GM18505 (cell line): Measurements from ENCODE around the gene CNTNAP4.

Experiments used
- ATAC-seq: cut with Tn5 transposase; IDR thresholded peaks from one replicate; pipeline ENCODE4 v1.9.1; 2021; ENCODE audit not compliant: unreplicated experiment
- POLR2A ChIP-seq: IDR thresholded peaks from 4 replicates; pipeline ENCODE4 v1.6.1; 2011; ENCODE audit warnings: borderline replicate concordance; ENCODE audit not compliant: insufficient read depth, insufficient read length; ENCODE audit errors: extremely low read depth

CNTNAP4 gene

DNA sequence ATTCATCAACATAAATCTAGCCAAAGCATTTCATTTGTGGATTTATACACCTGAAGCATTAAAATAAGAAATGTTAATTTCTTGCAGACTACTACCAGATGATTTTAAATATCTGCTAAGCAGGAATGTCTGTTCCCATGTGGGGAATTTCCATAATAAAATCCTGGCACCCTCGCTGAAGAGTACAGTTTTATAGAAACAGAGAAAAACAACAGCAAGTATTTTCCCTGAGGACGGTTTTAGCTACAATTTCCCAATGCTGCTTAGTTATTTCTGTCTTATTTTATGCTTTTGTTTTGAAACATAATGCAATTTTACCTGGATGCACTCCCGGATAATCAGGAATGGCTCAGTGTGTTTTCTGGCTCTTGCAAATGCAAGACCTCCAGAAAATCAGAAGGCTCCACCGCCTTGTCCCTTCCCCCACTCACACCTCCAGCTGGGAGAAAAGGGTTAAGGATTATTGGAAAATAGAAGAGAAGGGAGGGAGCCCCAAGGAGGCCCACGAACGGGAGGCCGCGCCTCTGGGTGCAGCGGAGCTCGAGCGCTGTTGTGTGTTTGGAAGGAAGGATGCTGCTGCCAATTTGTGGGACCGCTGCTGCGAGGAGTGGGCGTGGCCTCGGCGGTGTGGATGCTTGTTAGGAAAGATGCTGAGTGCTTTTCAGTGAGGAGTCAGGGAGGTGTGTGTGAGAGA lies at the start of gene CNTNAP4:
TSS of gene CNTNAP4 (plus strand) at position 657 of the 694 bp plus-strand sequence. CDS start 262 bp downstream, outside the sequence.
- ATAC-seq: no peak
- no peak for TF ChIP-seq POLR2A

DNA sequence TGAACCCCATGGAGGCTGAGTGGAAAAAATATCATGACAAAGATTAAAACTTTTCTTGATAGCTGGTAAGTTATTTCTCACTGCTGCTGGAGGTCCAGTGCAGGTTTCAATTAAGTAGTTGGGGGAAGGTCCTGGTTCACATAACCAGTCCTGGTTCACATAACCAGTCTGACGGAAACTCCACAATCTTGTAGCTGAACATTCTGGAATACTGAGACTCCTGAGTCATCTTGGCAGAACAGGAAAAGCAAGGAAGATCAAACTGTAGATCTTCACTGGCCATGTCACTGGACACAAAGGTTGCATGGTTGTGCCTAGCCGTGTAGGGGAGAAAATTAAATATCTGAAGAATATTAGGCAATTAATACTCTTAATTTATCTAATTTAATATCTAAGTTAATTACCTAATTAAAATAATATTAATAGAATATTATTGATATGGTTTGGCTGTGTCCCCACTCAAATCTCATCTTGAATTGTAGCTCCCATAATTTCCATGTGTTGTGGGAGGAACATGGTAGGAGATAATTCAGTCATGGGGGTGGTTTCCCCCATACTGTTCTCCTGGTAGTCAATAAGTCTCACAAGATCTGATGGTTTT lies 48.6 kb upstream of the CNTNAP4 start:
- no peak for TF ChIP-seq POLR2A
- no peak for ATAC-seq

DNA sequence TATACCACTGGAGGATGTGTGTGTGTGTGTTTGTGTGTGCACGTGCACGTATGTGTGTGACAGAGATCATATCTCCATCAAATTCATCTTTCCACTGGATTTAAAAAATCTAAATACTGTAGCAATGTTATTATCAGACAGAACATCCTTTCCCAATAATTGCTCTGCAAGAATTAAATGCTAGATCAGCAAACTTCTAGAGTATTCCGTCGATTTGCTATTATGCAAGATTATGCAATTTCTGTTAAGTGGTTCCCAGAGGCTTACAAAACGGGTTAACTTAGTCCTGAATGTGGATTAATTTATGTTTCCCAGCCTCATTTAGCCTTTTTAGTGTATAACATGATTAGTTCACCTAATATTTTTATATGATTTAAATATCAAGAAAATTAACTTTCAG lies 44.5 kb upstream of the CNTNAP4 start:
- no peak for ATAC-seq
- no peak for TF ChIP-seq POLR2A

DNA sequence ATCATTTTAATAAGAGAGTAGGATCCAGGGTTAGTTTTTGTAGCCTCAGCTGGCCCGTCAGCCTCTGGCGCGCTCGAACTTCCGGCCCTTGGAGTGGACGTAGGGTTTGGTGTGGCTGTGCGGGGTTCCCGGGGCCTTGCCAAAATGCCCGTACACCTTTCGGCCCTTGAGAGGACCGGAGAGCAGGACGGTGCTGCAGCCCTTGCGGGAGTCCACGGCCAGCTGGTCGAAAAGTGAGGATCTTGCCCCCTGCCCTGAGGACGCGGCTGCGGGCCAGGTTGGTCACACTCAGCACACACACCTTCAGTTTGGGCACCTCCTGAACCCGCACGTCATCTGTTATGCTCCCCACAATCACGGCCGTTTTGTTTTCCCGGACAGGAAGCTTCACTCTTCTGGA lies 42.2 kb upstream of the CNTNAP4 start:
- no peak for TF ChIP-seq POLR2A
- ATAC-seq: no peak

DNA sequence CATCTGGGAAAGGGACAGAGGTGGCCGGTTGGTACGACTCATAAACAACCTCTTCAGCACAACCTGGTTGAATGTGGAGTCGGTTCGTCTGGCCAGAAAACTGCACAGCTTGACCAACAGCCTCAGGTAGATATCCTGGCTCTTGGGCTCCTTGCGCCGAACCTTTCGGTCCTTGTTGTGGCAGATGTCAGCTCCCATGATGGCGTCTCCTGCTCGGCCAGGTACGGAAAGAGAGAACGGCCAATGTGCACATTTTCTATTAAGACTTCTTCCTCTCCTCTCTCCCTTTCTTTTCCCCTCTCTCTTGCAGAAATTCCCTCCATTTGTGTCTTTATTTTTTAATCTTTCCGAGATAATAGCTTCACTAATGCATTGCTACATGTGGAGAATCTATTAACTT lies 41.8 kb upstream of the CNTNAP4 start:
- no peak for ATAC-seq
- no peak for TF ChIP-seq POLR2A

DNA sequence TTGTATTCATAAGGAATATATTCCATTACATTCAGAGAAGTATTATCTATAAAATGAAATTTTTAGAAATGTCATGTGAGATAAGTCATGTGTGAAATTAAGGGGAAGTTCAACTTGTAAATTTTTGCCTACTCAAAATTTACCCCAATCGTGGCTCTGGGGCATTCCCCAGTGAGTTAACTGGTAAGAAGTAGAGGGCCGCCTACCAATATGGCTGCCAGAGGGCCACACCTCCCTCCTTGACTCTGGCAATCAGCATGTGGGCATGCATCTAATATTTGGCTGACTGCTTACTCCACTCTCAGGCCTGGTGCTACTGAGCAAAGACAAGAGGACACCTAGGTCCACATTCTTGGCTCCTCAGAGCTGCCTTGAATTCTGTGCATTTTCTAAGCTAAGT lies 39.7 kb upstream of the CNTNAP4 start:
- TF ChIP-seq POLR2A: no peak
- no peak for ATAC-seq

DNA sequence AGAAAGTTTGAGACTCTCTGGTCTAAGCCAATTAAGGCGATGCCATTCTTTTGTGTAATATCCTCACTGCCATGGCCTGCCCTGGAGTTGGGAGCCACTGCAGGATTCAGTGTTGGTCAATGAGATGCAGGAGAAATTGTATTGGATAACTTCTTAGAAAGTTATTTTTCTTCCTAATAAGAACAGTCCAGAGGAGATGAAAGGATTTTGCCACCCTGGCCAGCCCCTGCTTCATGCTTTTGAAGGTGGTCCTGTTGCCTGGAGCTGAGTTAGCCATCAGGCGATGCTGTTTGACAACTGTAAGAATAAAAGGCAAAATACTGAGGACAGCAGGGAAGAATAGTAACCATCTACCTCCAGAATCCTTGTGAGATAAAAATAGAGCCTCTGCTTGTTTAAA lies 35.4 kb upstream of the CNTNAP4 start:
- no peak for ATAC-seq
- TF ChIP-seq POLR2A: no peak

DNA sequence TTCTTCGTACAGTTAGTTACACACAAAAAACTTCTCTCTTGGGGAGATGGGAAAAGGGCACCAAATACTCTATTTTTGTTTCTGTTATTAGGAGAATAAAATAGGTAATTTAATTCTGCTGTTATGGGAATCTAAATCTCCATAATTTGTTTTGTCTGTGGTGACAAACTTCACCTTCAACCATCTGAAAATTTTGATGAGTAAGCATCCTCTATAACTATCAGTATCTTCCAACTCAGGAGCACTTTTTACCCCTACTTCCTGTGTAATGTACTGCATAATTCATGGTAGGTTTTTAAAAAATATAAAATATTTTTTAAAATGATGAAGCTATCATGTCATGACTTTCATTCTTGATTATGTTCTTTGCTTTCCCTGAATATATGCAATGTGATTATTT lies 33.6 kb upstream of the CNTNAP4 start:
- no peak for TF ChIP-seq POLR2A
- no peak for ATAC-seq

DNA sequence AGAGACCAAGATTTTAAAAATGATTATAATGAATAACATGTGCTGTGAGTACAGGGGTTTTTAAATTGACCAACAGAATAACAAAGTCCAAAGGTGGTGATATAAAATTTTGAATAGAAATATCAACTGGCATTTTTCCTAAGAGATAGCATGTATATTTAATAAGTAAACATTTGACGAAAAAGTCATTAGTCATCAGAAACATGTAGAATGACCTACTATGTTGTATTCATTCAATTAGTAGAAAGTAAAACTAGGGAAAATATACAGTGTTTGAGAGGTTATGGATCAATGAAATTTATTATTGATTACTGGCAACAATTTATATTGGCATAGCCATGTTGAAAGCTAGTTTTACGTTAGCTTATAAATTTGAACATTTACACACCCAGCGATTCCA lies 30.6 kb upstream of the CNTNAP4 start:
- TF ChIP-seq POLR2A: no peak
- no peak for ATAC-seq

DNA sequence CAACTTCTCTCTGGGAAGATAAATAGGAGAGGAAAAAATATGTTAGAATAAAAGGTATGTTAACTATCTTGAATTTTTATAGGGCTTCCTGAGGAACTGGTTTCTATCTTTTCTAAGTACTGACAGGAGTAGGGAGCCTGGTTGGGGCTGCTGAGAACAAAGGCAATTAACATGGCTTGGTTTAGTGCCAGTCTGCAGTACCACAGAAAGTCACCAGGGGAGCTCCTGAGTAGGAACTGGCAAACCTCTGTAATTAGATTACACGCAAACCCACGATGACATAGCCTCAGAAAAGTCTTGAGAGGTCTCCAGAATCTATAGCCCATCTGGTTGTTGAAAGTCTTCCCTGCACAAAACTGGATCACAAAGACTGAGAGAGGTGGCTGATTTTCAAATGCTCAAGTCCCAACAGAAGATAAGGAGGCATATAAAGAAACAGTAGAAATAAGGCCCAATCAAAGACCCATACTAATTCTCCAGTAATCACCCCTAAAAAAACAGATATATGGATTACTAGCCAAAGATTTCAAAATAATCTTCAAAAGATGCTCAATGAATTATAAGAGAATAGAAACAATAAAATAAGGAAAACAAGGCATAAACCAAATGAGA lies 11.7 kb upstream of the CNTNAP4 start:
- ATAC-seq: peak; percentile 74
- no peak for TF ChIP-seq POLR2A

DNA sequence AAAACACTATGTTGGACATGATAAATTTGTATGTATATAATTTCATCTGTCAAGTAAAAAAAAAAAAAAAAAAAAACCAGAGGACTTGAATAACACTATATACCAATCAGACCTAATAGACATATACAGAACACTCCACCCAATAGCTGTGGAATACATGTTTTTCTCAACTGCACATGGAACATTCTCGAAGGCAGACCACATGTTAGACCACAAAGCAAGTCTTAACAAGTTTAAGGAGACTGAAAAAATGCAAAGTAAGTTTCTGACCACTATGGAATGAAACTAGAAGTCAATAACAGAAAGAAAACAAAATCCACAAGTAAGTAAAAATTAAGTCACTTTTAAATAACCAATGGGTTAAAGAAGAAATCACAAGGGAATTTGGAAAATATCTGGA lies 8.4 kb upstream of the CNTNAP4 start:
- no peak for ATAC-seq
- no peak for TF ChIP-seq POLR2A

DNA sequence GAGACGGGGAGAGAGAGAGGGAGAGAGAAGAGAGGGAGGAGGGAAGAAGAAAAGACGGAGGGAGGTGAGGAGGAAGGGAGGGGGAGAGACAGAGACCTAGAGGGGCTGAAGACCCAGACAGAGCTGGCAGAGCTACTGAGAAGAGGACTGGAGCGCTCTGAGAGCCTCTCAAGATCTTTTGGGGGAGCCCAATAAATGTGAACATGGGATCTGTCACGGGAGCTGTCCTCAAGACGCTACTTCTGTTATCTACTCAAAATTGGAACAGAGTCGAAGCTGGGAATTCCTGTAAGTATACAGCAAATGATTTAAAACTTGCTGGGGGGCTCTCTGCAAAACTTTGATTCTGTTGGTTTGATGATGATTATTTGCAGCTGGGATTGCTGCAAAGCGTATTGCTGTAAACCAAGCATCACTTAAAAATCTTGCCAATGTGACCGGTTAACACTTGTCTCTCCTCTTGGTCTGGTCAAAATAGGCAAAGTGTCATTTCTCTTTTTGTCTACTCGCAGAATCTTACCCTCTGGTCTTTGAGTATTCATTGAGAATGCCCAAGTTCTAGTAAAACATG lies 344 bp downstream of the CNTNAP4 start:
- no peak for TF ChIP-seq POLR2A
- ATAC-seq: no peak

DNA sequence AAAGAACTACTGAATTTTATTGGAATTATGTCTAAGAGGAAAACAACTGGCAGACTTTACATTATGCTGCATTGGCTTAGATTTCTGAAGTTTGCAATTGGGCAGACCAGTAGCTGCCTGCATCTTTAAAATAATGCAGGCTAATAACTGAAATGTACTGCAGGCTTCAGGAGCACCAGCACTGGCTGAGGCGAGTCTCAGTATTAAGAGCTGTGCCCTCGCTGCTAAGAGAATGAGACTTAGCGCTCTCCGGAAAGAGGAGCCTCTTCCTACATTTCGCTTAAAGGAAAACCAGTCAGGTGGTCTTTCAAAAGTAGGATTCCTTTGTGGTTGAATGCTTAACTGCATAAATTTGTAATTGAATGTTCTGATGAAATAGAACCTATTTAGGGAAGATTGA lies 885 bp downstream of the CNTNAP4 start:
- no peak for TF ChIP-seq POLR2A

DNA sequence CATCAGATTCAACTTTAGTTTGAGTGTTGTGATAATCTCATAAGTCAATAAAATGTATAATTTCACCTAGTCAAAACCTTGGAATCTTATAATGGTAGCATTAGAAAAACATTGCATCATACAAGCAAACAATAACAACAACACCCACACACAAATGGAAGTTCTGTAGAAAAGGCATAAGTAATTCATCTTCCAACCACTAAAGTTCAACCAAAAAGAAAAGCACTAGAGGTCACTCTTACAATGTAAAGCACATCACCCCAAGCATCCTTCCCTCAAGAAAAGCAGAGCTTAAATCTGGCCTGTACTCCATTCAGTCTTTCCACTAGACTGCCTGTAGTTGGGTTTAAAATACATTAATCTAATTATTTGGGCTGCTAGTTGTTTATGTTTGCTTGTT lies 1.8 kb downstream of the CNTNAP4 start:
- no peak for ATAC-seq
- no peak for TF ChIP-seq POLR2A

More for the DNA sequence above, 885 bp downstream of the CNTNAP4 start:
- ATAC-seq: no peak
